Colonic mucosa (tissue), 4 donors: Measurements from ENCODE around the gene PLCL1. TPM values are rescaled to one million over a fixed set of nuclear protein-coding genes. Genes with fewer than 3 reads are reported as not detected.

ENCODE experiments used
- DNase-seq: peaks from one replicate; pipeline ENCODE4 v3.0.0-alpha.2; 2020
- H3K27ac ChIP-seq: fragments of 200-600 bp; one replicate; pipeline ENCODE4 v1.8.0; 2021
- H3K27me3 ChIP-seq: fragments of 200-600 bp; one replicate; pipeline ENCODE4 v1.8.0; 2021
- H3K36me3 ChIP-seq: fragments of 200-600 bp; one replicate; pipeline ENCODE4 v1.8.0; 2021
- H3K4me1 ChIP-seq: fragments of 200-600 bp; one replicate; pipeline ENCODE4 v1.8.0; 2021; ENCODE audit warnings: mild to moderate bottlenecking
- H3K4me3 ChIP-seq: fragments of 200-600 bp; one replicate; pipeline ENCODE4 v1.8.0; 2021
- H3K9ac ChIP-seq, 2 donors: one replicate each; pipeline ENCODE4 v1.7.0; 2013; ENCODE audit warnings: control low read depth in 2 of 2, low read depth in 2 of 2, low read length in 2 of 2
- H3K9me3 ChIP-seq: fragments of 200-600 bp; one replicate; pipeline ENCODE4 v1.8.0; 2021
- intact Hi-C: fragments of 100-400 bp; cut with DNase I; formaldehyde crosslinking; loops from one replicate; pipeline ENCODE4 v1.14.1; 2022
- total RNA-seq, 2 donors: library from RNA; stranded (reverse); fragmentation: NEBNext Ultra II Directional in 1 of 2; extraction: Animal tissue kit (Norgen Biotek cat#: 25700) in 1 of 2; gene quantifications; one replicate each; pipeline ENCODE4 v1.2.1, GENCODE V29; 2021
- TF ChIP-seq, protein P1 (sequence below): fragments of 200-600 bp; IDR thresholded peaks from one replicate; pipeline ENCODE4 v1.8.0; 2022; ENCODE audit warnings: antibody characterized with exemption, mild to moderate bottlenecking
- donor health status: healthy.
- donor health status: DM: no; HTN: no; CAD: no.
- donor health status: DM: no; HTN: no; CAD: no.

PLCL1 gene
- total RNA-seq, 2 donors from 2014 or later = 0.30 to 1.3 TPM

DNA sequence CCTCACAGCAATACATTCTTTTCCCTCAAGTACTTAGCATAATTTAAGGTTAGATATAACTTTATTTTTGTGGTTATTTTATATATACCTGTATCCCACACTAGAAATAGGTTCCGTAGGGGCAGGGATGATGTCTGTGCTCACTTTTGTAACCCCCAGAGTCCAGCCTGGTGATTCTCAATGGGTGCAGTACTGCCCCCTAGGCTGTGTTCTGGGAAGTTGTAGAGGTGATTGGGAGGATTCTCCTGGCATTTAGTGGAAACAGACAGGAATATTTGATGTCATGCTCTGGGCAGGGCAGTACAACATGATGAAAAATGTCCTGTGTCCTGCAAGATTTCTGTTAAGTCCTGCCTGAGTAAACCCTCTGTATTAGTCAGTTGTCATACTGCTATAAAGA lies 333.3 kb downstream of the PLCL1 start:
- Histone ChIP-seq H3K4me1 (no peaks in the 10 kb centered on the region), H3K4me3 (no peak overlapping the region), H3K9ac (no peak overlapping the region), H3K9me3 (no peaks in the 10 kb centered on the region), H3K36me3 (no peaks in the 10 kb centered on the region), H3K27me3 (no peaks in the 10 kb centered on the region), H3K27ac (no peak overlapping the region)
- intact Hi-C loops = no loop called here
- no peak for DNase-seq
- TF ChIP-seq, protein P1, sequence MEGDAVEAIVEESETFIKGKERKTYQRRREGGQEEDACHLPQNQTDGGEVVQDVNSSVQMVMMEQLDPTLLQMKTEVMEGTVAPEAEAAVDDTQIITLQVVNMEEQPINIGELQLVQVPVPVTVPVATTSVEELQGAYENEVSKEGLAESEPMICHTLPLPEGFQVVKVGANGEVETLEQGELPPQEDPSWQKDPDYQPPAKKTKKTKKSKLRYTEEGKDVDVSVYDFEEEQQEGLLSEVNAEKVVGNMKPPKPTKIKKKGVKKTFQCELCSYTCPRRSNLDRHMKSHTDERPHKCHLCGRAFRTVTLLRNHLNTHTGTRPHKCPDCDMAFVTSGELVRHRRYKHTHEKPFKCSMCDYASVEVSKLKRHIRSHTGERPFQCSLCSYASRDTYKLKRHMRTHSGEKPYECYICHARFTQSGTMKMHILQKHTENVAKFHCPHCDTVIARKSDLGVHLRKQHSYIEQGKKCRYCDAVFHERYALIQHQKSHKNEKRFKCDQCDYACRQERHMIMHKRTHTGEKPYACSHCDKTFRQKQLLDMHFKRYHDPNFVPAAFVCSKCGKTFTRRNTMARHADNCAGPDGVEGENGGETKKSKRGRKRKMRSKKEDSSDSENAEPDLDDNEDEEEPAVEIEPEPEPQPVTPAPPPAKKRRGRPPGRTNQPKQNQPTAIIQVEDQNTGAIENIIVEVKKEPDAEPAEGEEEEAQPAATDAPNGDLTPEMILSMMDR = no peak

DNA sequence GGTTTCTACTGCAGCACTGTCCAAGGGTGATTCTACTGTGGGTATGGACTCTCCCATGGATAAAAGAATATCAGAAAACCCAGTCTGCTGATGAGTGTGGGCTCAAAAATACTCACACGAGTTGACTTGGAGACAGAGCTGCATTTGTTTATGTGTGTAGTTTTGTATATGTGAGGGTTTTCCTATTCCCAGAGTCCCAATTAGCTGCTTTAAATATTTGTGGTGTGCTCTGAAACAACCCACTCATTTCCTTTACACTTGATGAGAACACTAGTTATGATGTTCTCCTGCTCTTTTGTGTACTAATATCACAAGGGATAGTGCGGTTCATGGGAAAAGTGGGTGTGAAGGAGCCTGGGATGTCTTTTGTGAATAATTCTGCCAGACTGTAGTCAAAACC lies 337.3 kb downstream of the PLCL1 start:
- H3K4me3 ChIP-seq = no peak overlapping the region
- no peaks in the 10 kb centered on the region for H3K9me3 ChIP-seq
- no peak for DNase-seq
- TF ChIP-seq, protein P1 = no peak
- H3K36me3 ChIP-seq = no peaks in the 10 kb centered on the region
- no peaks in the 10 kb centered on the region for H3K27me3 ChIP-seq
- intact Hi-C loops = no loop called here
- no peak overlapping the region for H3K27ac ChIP-seq
- H3K4me1 ChIP-seq = no peaks in the 10 kb centered on the region
- H3K9ac ChIP-seq = no peak overlapping the region

DNA sequence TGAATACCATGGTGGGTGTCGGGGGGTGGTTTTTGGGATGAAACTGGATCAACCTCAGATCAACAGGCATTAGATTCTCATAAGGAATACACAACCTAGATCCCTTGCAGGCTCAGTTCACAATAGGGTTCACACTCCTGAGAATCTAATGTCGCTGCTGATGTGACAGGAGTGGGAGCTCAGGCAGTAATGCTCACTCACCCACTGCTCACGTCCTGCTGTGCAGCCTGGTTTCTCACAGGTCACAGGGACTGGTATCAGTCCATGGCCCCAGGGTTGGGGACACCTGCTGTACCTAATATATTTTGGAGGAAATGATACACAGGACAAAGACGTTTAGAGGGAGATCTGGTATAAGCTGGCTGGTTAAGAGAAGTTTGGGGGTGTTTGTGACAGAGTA lies 338.8 kb downstream of the PLCL1 start:
- H3K27ac ChIP-seq = no peak overlapping the region
- no peaks in the 10 kb centered on the region for H3K4me1 ChIP-seq
- no peaks in the 10 kb centered on the region for H3K36me3 ChIP-seq
- H3K9ac ChIP-seq = no peak overlapping the region
- no peaks in the 10 kb centered on the region for H3K27me3 ChIP-seq
- intact Hi-C loops = no loop called here
- no peaks in the 10 kb centered on the region for H3K9me3 ChIP-seq
- no peak overlapping the region for H3K4me3 ChIP-seq
- TF ChIP-seq, protein P1 = no peak
- no peak for DNase-seq

DNA sequence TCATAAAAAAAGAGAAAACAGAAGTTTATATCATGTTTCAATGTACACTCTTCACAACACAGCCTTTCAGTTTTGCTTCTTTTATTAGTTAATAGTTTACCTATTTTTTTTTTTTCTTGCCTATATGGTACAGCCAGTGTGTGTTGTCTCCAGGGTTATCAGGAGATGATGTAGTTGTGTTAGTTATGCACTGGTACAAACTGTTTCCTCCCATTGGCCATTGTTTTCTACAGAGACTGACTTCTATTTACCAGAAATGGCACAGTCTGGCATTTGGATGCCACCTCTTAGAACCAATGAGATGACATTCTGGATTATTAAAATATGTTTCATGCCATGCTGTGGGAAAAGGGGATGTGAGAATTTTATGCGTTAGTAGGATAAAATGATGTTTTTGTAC lies 339.4 kb downstream of the PLCL1 start:
- Histone ChIP-seq H3K4me1 (no peaks in the 10 kb centered on the region), H3K27ac (no peak overlapping the region), H3K36me3 (no peaks in the 10 kb centered on the region), H3K27me3 (no peaks in the 10 kb centered on the region), H3K9ac (no peak overlapping the region), H3K4me3 (no peak overlapping the region), H3K9me3 (no peaks in the 10 kb centered on the region)
- TF ChIP-seq, protein P1 = no peak
- intact Hi-C loops = no loop called here
- no peak for DNase-seq

DNA sequence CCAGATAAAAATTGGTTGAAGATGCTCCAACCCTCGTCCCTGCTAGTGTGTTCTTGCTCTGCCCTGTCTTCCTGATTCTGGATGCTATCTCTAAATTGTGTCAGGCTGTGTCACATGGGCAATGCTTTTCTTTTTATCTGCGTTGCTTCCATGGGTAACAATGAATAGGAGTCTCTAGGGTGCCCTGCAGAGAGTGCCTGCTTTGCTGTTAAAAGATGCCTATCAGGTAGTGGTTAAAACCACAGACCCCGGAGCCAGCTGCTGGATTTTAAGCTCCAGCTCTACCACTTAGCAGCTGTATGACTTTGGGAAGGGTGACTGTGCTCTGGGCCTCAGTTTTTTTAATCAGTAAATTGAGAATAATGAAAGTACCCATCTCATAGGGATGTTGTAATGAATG lies 340.3 kb downstream of the PLCL1 start:
- Histone ChIP-seq H3K27ac (no peak overlapping the region), H3K4me3 (no peak overlapping the region), H3K36me3 (no peaks in the 10 kb centered on the region), H3K27me3 (no peaks in the 10 kb centered on the region), H3K4me1 (no peaks in the 10 kb centered on the region), H3K9ac (no peak overlapping the region), H3K9me3 (no peaks in the 10 kb centered on the region)
- TF ChIP-seq, protein P1 = no peak
- DNase-seq = no peak
- intact Hi-C loops = no loop called here
